ENCODE data around the gene CNIH1. TPM values are rescaled to one million over a fixed set of nuclear protein-coding genes. Genes with fewer than 3 reads are reported as not detected.

The CNIH1 gene
- total and polyA plus RNA-seq, 12 donors: 24.5 to 328 (median 105) TPM

DNA sequence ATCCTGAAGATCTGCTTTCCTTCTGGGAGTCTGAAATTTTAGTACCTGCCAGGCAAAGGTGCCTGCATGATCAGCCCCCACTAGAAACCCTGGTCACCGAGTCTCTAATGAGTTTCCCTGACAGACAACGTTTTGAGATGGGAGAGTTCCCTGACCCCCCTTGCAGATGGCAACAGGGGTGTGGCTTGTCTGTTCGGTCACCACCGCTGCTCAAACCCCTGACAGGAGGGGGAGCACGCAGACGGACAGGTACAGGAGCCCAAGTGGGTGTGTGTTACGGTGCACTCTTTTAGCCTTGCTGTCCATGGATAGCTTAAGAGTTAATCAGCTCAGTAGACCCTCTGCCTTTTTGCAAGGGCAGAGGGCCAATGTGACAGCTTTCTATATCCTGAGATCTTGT is 63.7 kb downstream of the CNIH1 start:
- 56 to 86% (median 59%) methylated on average over 1 to 7 of the region's 7 CpGs for WGBS, 4 donors
- no peaks in the 10 kb centered on the region for H3K4me1 ChIP-seq (replicated peaks in 1 of 2)
- H3K4me3 ChIP-seq: no peak overlapping the region
- no peak overlapping the region for H3K27ac ChIP-seq
- H3K27me3 ChIP-seq: no peaks in the 10 kb centered on the region
- no peaks in the 10 kb centered on the region for H3K9me3 ChIP-seq (replicated peaks in 1 of 3)
- TF ChIP-seq, protein P1, sequence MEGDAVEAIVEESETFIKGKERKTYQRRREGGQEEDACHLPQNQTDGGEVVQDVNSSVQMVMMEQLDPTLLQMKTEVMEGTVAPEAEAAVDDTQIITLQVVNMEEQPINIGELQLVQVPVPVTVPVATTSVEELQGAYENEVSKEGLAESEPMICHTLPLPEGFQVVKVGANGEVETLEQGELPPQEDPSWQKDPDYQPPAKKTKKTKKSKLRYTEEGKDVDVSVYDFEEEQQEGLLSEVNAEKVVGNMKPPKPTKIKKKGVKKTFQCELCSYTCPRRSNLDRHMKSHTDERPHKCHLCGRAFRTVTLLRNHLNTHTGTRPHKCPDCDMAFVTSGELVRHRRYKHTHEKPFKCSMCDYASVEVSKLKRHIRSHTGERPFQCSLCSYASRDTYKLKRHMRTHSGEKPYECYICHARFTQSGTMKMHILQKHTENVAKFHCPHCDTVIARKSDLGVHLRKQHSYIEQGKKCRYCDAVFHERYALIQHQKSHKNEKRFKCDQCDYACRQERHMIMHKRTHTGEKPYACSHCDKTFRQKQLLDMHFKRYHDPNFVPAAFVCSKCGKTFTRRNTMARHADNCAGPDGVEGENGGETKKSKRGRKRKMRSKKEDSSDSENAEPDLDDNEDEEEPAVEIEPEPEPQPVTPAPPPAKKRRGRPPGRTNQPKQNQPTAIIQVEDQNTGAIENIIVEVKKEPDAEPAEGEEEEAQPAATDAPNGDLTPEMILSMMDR (IDR thresholded peaks at IDR 0.05): no peak
- TF ChIP-seq POLR2A (IDR thresholded peaks at IDR 0.05): no peak
- no peak for DNase-seq
- H3K36me3 ChIP-seq (replicated peaks in 1 of 2): no peaks in the 10 kb centered on the region
- intact Hi-C loops (cut with DNase I): no loop called here

DNA sequence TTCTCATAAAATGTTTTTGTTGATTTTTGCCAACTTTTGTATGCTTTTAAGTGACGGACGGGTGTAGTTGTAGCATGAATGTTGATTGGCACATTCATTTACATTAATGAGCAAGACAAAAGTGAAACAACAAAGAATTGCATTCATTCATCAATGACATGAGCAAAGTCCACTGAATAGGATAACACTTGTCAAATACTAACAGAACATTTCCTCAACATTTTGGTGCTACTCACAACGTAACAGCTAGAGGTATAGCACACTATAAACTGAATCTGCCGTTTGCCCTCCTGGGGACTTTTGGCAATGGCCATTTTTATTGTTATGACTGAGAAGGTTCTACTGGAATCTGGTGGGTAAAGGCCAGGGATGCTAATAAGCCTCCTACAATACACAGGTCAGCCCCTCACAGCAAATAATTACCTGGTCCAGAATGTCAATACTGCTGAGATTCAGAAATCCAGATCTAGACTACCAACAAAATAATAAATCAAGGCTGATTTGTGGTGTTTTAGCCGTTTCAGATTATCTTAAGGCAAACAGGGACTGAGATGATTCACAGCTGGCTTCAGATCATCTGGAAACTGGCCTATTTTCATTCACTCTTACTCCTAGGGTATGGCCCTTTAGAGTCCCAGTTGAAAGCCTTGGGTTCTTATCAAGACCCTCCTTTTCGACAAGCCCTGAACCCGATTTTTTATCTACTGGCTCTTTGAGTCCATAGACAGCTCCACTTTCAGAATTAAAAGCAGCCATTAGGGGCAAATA is 66.9 kb downstream of the CNIH1 start:
- Histone ChIP-seq H3K36me3 (replicated peaks in 1 of 2) (no peaks in the 10 kb centered on the region), H3K4me1 (replicated peaks in 1 of 2) (no peaks in the 10 kb centered on the region), H3K9me3 (replicated peaks in 1 of 3) (no peaks in the 10 kb centered on the region), H3K27ac (no peak overlapping the region), H3K4me3 (no peak overlapping the region), H3K27me3 (no peaks in the 10 kb centered on the region)
- WGBS, 4 donors: 48 to 63% (median 52%) methylated on average over 7 of the region's 7 CpGs
- DNase-seq: peak in 1 of 7 donors; percentile 33
- TF ChIP-seq POLR2A (IDR thresholded peaks at IDR 0.05): no peak
- TF ChIP-seq, protein P1 (IDR thresholded peaks at IDR 0.05): no peak
- intact Hi-C loops (cut with DNase I): no loop called here

Other genes starting within 250 kb of the CNIH1 start
- 10 to 100 TPM in 1 of 9 donors, 1 to 10 TPM in 4, under 1 TPM in 3, not detected in 1; 0.46 to 16.4 (median 1.9) TPM for gene CDKN3, start 44.4 kb downstream of the CNIH1 start, total RNA-seq
- gene CDKN3, start 44.4 kb downstream of the CNIH1 start, polyA plus RNA-seq: 1 to 10 TPM; 1.3 to 6.6 (median 2.4) TPM
- 10 to 100 TPM; 22.0 to 66.3 (median 46.6) TPM for gene GMFB, start 47.6 kb upstream of the CNIH1 start, total RNA-seq
- 10 to 100 TPM in 2 of 3 donors, 1 to 10 TPM in 1; 8.2 to 53.6 (median 21.2) TPM for gene GMFB, start 47.6 kb upstream of the CNIH1 start, polyA plus RNA-seq
- gene CGRRF1, start 68.5 kb upstream of the CNIH1 start, total RNA-seq: 10 to 100 TPM in 8 of 9 donors, 1 to 10 TPM in 1; 9.4 to 22.9 (median 18.1) TPM
- gene CGRRF1, start 68.5 kb upstream of the CNIH1 start, polyA plus RNA-seq: 10 to 100 TPM; 16.8 to 26.9 (median 23.4) TPM
- 10 to 100 TPM in 5 of 9 donors, 1 to 10 TPM in 4; 3.1 to 13.2 (median 10.2) TPM for gene SAMD4A, start 125.8 kb upstream of the CNIH1 start, total RNA-seq
- gene SAMD4A, start 125.8 kb upstream of the CNIH1 start, polyA plus RNA-seq: 1 to 10 TPM; 2.2 to 7.0 (median 3.0) TPM